ENCODE data around the gene ENHO. TPM values are rescaled to one million over a fixed set of nuclear protein-coding genes. Genes with fewer than 3 reads are reported as not detected.

The ENHO gene
- total RNA-seq, result 0.48 TPM in 1 of 2 replicates, not detected in the other

GRCh38 chr9:34522971-34523797 lies at the start of gene ENHO:
ENHO (minus strand) TSS chr9:34522990; CDS start chr9:34521695, 1,295 bp downstream.

Other genes with a start within 250 kb of the ENHO start
- gene KIF24, start 193.7 kb downstream of the ENHO start, total RNA-seq, result 0.43 and 0.48 TPM in 2 replicates
- 27.0 and 63.5 TPM in 2 replicates for gene NUDT2, start 193.4 kb downstream of the ENHO start, total RNA-seq
- gene MYORG, start 146.1 kb downstream of the ENHO start, total RNA-seq, result 4.0 and 5.5 TPM in 2 replicates
- 3.2 and 7.7 TPM in 2 replicates for gene FAM219A, start 64.4 kb downstream of the ENHO start, total RNA-seq
- not detected in 2 replicates for gene DNAI1, start 64.2 kb downstream of the ENHO start, total RNA-seq
- gene CNTFR, start 66.7 kb upstream of the ENHO start, total RNA-seq, result not detected in 2 replicates
- gene RPP25L, start 89.1 kb upstream of the ENHO start, total RNA-seq, result 27.7 and 38.6 TPM in 2 replicates
- 40.3 and 43.4 TPM in 2 replicates for gene DCTN3, start 97.5 kb upstream of the ENHO start, total RNA-seq
- gene ARID3C, start 106.1 kb upstream of the ENHO start, total RNA-seq, result 0.48 and 0.64 TPM in 2 replicates
- 68.9 and 81.4 TPM in 2 replicates for gene SIGMAR1, start 114.8 kb upstream of the ENHO start, total RNA-seq
- 16.4 and 22.4 TPM in 2 replicates for gene GALT, start 123.7 kb upstream of the ENHO start, total RNA-seq
- 1.7 and 1.9 TPM in 2 replicates for gene IL11RA, start 129.2 kb upstream of the ENHO start, total RNA-seq
- gene CCL27, start 139.7 kb upstream of the ENHO start, total RNA-seq, result not detected in 2 replicates
- gene CCL19, start 168.3 kb upstream of the ENHO start, total RNA-seq, result not detected in 2 replicates
- not detected in 2 replicates for gene CCL21, start 187.1 kb upstream of the ENHO start, total RNA-seq

Measured in tracheal epithelial cell (primary cell).